GM12878 (cell line): ENCODE measurements around the gene HNRNPA0. TPM values are rescaled to one million over a fixed set of nuclear protein-coding genes. Genes with fewer than 3 reads are reported as not detected.

Experiments used
- ATAC-seq: fragments of 200-7000 bp; cut with Tn5 transposase; 3 replicates; pipeline ENCODE4 v1.9.1; 2020; ENCODE audit warnings: mild to moderate bottlenecking, moderate library complexity
- BruUV-seq: library from RNA; stranded (reverse); fragments of 400-500 nt; replicated peaks from 2 replicates; lab custom pipeline; 2021; lab: Mats Ljungman, UMichigan
- CTCF ChIA-PET: fragments of 300-600 bp; sonication (Branson Sonifier 250); formaldehyde crosslinking; extraction: SDS; loops from one replicate; lab custom pipeline; 2021; ENCODE audit warnings: inconsistent platforms; lab: Yijun Ruan, JAX
- POLR2A ChIA-PET: fragments of 350-600 bp; formaldehyde crosslinking; extraction: SDS; loops from one replicate; lab custom pipeline; 2021; ENCODE audit warnings: inconsistent platforms; lab: Charles Lee
- RAD21 ChIA-PET: fragments of 300-600 bp; sonication (Branson Sonifier 250); formaldehyde crosslinking; loops from one replicate; lab custom pipeline; 2023; ENCODE audit warnings: antibody characterized with exemption; ENCODE audit not compliant: unreplicated experiment; lab: Charles Lee
- SMC1A ChIA-PET: fragments of 300-600 bp; sonication (Branson Sonifier 250); formaldehyde crosslinking; loops from one replicate; lab custom pipeline; 2023; ENCODE audit not compliant: unreplicated experiment, uncharacterized antibody; lab: Charles Lee
- DNase-seq: peaks from one replicate; pipeline ENCODE4 v3.0.0-alpha.2; 2011; ENCODE audit warnings: low read depth, low spot score
- FAIRE-seq: peaks from 3 replicates; lab custom pipeline; 2011; peaks lifted over from hg19 to GRCh38; lab: Jason Lieb, UNC
- H2AFZ ChIP-seq: 2 replicates; pipeline ENCODE4 v1.6.0; 2011; ENCODE audit warnings: low read depth, low read length, control low read depth; ENCODE audit not compliant: control insufficient read depth
- H3K27ac ChIP-seq: 2 replicates; pipeline ENCODE4 v1.5.1; 2011; ENCODE audit warnings: control low read depth; ENCODE audit not compliant: control insufficient read depth, insufficient read depth
- H3K27me3 ChIP-seq, 2 experiments: replicated peaks in 1 of 2; 2 replicates each; pipeline versions ENCODE4 v1.6.0 to v1.6.1; 2011; ENCODE audit warnings: low read length in 1 of 2; ENCODE audit not compliant: control insufficient read depth in 2 of 2, insufficient read depth in 2 of 2
- H3K36me3 ChIP-seq, 2 experiments: 2 replicates each; pipeline ENCODE4 v1.5.1; 2011; ENCODE audit warnings: low read length in 1 of 2; ENCODE audit not compliant: control insufficient read depth in 2 of 2, insufficient read depth in 2 of 2
- H3K4me1 ChIP-seq: 2 replicates; pipeline ENCODE4 v1.6.1; 2011; ENCODE audit warnings: mild to moderate bottlenecking, low read length, moderate library complexity, mixed read lengths; ENCODE audit not compliant: control insufficient read depth, insufficient read depth
- H3K4me2 ChIP-seq: 2 replicates; pipeline ENCODE4 v1.6.0; 2011; ENCODE audit warnings: control low read depth; ENCODE audit not compliant: control insufficient read depth, insufficient read depth
- H3K4me3 ChIP-seq: fragments of 200-600 bp; sonication (generic); 2 replicates; pipeline ENCODE4 v1.5.1; 2016
- H3K79me2 ChIP-seq: 2 replicates; pipeline ENCODE4 v1.6.0; 2011; ENCODE audit warnings: low read length; ENCODE audit not compliant: control insufficient read depth, insufficient read depth
- H3K9ac ChIP-seq: 2 replicates; pipeline ENCODE4 v1.8.0; 2011; ENCODE audit warnings: low read length, control low read depth, mixed read lengths; ENCODE audit not compliant: control insufficient read depth, insufficient read depth
- H3K9me3 ChIP-seq: replicated peaks from 3 replicates; pipeline ENCODE4 v1.5.1; 2011; ENCODE audit warnings: mild to moderate bottlenecking, low read length; ENCODE audit not compliant: control insufficient read depth, insufficient read depth
- H4K20me1 ChIP-seq: 2 replicates; pipeline ENCODE4 v1.6.0; 2011; ENCODE audit not compliant: control insufficient read depth, insufficient read depth
- BCL11A ChIP-seq: IDR thresholded peaks from 2 replicates; pipeline ENCODE4 v1.6.1; 2011; ENCODE audit warnings: low read depth, low read length
- FOXK2 ChIP-seq: fragments of 450-650 bp; IDR thresholded peaks from 2 replicates; pipeline ENCODE4 v1.6.1; 2017; ENCODE audit warnings: mild to moderate bottlenecking, moderate library complexity
- JUNB ChIP-seq: IDR thresholded peaks from 2 replicates; pipeline ENCODE4 v1.6.1; 2016; ENCODE audit warnings: antibody characterized with exemption, mild to moderate bottlenecking
- KAT2A ChIP-seq: conservative IDR thresholded peaks from 2 replicates; pipeline ENCODE4 v1.6.1; 2011; ENCODE audit warnings: low read depth, low read length; ENCODE audit not compliant: control insufficient read depth
- RAD51 ChIP-seq: fragments of 450-650 bp; IDR thresholded peaks from 2 replicates; pipeline ENCODE4 v1.6.1; 2016; ENCODE audit warnings: moderate library complexity, mild to moderate bottlenecking, inconsistent platforms
- ZNF384 ChIP-seq: IDR thresholded peaks from 2 replicates; pipeline ENCODE4 v1.6.1; 2012; ENCODE audit warnings: low read depth, mild to moderate bottlenecking, low read length, improper control_type of control experiment, borderline replicate concordance
- WGBS: methylation state at CpG from one replicate; pipeline ENCODE4 v1.1.6; 2016; ENCODE audit warnings: low lambda C conversion rate; ENCODE audit not compliant: insufficient replicate concordance, insufficient coverage; ENCODE audit errors: missing lambda C conversion rate; 5-methylcytosine and 5-hydroxymethylcytosine counted together
- in situ Hi-C: fragments of 300-500 bp; cut with MboI; formaldehyde crosslinking; loops from 9 replicates; pipeline ENCODE4 v1.14.3; 2018; ENCODE audit warnings: mixed read lengths
- intact Hi-C: fragments of 100-400 bp; cut with micrococcal nuclease; formaldehyde crosslinking; loops from one replicate; pipeline ENCODE4 v1.14.2; 2022; ENCODE audit not compliant: unreplicated experiment
- polyA plus RNA-seq, 11 experiments: library from polyadenylated mRNA; depleted of rRNA in 4 of 11; unstranded in 6 of 11; stranded (reverse) in 5 of 11; fragments of >200 nt; fragmentation: Nextera tagmentation in 4 of 11; fragmentation: Illumina TruSeq in 1 of 11; extraction: Ambion mirVana in 4 of 11; extraction: Trizol in 1 of 11; gene quantifications; 1 replicate in 1 of 11; 2 replicates in 10 of 11; pipeline versions ENCODE4 v1.2.1 to v1.2.3, GENCODE V29; 2011 to 2016; ENCODE audit warnings: inconsistent platforms in 2 of 11, missing spikeins in 2 of 11, low read depth in 1 of 11
- total RNA-seq, 4 experiments: library from RNA; depleted of rRNA in 3 of 4; stranded (reverse); fragments of >200 nt in 3 of 4; fragmentation: Illumina TruSeq in 1 of 4; extraction: Trizol in 1 of 4; gene quantifications; 2 replicates each; pipeline versions ENCODE4 v1.2.1 to v1.2.3, GENCODE V29; 2013 to 2021

The HNRNPA0 gene
- total and polyA plus RNA-seq, 10 of the 15 experiments (the other 5 are each of a cell fraction or from before 2014, with no cell fraction given), result 6.3 to 45.0 (median 12.5) TPM

DNA sequence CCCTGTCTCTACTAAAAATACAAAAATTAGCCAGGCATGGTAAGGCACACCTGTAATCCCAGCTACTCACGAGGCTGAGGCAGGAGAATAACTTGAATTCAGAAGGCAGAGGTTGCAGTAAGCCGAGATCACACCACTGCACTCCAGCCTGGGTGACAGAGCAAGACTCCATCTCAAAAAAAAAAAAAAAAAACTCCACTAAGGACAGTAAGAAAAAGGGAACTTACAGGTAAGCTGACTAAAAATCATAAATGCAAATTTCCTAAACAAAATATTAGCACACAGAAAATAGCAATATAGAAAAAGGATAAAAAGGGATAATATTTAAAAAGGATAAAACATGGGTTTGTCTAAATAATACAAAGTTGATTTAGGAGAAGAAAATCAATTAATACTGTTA lies 27.9 kb upstream of the HNRNPA0 start:
- ATAC-seq (peak; percentile 35; the same call in 1 of the 3 replicates), FAIRE-seq (no peak), DNase-seq (no peak)
- in situ Hi-C loops (loop anchor here (10.0 kb wide), 1 partner anchor 353 kb away; the partner anchor contains the start of gene NME5), intact Hi-C loops (no loop called here)
- no peak overlapping the region for H3K27ac ChIP-seq
- BruUV-seq, result no TSS peak
- H3K4me1 ChIP-seq, result peaks cover 3% of the 10 kb centered on the region; the same call in 1 of the 2 replicates
- no peaks in the 10 kb centered on the region for H3K27me3 ChIP-seq
- 39% methylated on average over 2 of the region's 2 CpGs for WGBS
- H3K79me2 ChIP-seq, result no peaks in the 10 kb centered on the region
- ChIA-PET CTCF (interaction anchor here (0.6 to 7.1 kb wide), 8 partner anchors 17 to 380 kb away, joined by 3 to 111 read pairs (median 15); partner anchors contain the start of genes FAM13B and PKD2L2), POLR2A (interaction anchor here (0.6 kb wide), 1 partner anchor 92 kb away, joined by 3 read pairs; no protein-coding TSS in a partner anchor), RAD21 (interaction anchor here (1.2 to 3.6 kb wide), 5 partner anchors 29 to 254 kb away, joined by 3 to 31 read pairs (median 4); partner anchors contain the start of gene PKD2L2), SMC1A (interaction anchor here (0.9 to 1.1 kb wide), 3 partner anchors 19 to 287 kb away, joined by 3 to 4 read pairs (median 3); no protein-coding TSS in a partner anchor)
- peak; percentile 26 for TF ChIP-seq JUNB
- no peak for TF ChIP-seq KAT2A
- no peak for TF ChIP-seq RAD51
- no peak for TF ChIP-seq FOXK2
- TF ChIP-seq BCL11A, result no peak
- peak; percentile 69 for TF ChIP-seq ZNF384
- H3K4me2 ChIP-seq, result no peak overlapping the region
- no peaks in the 10 kb centered on the region for H3K9me3 ChIP-seq
- H3K36me3 ChIP-seq, result no peaks in the 10 kb centered on the region
- no peak overlapping the region for H3K9ac ChIP-seq
- no peaks in the 10 kb centered on the region for H4K20me1 ChIP-seq
- no peak overlapping the region for H2AFZ ChIP-seq
- no peak overlapping the region for H3K4me3 ChIP-seq
